ENCODE results near the gene CORO6.

CORO6 gene

GRCh38 chr17:29575511-29576213 lies 47.0 kb downstream of the CORO6 start:
- no peak for DNase-seq

DNA sequence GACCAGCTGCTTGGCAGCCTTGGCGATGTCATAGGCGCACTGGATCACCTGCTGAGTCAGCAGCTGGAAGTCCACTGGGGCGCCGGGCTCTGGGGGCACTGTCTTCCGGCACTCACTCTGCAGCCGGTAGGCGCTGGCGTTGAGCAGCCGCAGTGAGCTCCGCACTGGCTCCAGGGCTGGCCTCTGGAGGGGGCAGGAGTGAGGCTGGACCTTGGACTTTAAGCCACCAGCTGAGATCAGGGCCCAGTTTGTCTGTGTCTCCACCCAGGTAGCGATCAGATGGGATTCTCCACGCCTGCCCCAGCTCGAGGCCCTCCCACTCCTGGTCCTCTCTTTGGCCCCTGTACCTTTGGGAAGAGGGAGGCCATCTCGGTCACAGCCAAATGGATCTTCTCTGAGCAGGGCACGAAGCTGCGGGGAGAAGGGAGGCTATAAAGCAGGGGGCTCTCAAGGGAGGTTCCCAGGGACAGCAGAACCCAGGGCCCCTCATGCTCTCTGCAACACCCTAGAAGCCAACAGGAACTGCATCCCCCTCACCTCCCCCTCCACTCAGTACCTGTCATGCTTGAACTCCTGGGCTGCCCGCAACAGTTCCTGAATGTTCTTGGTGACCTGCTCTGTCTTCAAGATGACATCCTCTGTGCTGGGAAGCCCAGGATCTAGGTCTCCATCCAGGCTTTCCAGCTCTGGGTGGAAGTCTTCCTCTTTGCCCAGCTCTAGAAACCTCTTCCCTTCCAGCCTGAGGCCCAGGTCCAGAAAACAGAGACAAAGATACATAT lies 47.8 kb downstream of the CORO6 start:
- no peak for DNase-seq

- no peak for DNase-seq
Observed at GRCh38 chr17:29573871-29574731, 48.6 kb downstream of the CORO6 start.

DNA sequence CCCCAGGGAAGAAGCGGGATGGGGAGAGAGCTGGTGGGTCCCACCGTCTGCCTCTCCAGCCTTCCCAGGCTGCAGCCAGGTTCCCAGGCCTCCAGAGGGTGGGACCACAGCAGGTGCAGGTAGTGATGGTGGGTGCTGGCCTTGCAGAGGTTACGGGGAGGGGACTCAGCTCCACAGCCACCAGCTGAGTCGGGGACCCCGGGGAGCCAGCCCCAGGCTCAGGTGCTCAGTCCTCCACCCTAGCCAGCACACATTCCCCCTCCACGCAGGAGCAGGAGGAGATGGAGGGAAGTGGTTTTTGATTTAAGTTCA lies 49.2 kb downstream of the CORO6 start:
- DNase-seq, result no peak

GRCh38 chr17:29572691-29573557 lies 49.8 kb downstream of the CORO6 start:
- DNase-seq, result no peak

GRCh38 chr17:29571883-29572681 lies 50.6 kb downstream of the CORO6 start:
- no peak for DNase-seq

DNA sequence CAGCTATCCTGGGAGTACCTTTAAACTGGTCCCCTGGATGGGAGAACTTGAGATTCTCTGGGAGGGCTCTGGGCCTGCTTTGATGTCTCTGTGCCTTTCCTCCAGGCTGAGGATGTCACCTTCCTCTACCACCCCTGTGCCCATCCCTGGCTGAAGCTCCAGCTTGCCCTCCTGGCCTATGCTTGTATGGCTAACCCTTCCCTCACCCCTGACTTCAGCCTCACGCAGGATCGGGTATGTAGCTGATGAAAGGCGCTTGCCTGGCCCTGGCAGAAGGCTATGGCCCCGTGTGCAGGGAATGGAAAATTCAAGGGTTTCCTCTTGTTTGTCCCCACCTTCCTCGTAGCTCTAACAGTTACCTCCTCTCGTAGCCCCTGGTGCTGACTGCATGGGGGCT lies 51.2 kb downstream of the CORO6 start:
- no peak for DNase-seq

DNA sequence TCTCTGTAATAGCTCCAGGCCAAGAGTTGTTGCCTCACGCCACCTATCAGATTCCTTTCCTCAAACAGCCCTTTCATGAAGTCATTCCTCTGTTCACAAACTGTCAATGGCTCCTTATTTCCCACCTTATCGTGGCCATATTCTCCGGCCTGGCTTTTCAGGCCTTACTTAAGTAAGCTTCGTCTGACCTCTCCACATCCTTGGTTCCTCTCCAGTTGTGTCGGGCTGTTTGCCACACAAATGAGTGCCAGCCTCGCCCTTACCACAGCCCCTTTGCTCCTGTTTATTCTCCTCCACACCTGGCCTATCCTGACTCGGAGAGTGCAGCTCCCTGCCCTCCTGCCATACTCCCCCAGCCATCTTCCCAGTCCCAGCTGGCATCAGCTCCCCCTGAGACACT lies 52.2 kb downstream of the CORO6 start:
- no peak for DNase-seq

DNA sequence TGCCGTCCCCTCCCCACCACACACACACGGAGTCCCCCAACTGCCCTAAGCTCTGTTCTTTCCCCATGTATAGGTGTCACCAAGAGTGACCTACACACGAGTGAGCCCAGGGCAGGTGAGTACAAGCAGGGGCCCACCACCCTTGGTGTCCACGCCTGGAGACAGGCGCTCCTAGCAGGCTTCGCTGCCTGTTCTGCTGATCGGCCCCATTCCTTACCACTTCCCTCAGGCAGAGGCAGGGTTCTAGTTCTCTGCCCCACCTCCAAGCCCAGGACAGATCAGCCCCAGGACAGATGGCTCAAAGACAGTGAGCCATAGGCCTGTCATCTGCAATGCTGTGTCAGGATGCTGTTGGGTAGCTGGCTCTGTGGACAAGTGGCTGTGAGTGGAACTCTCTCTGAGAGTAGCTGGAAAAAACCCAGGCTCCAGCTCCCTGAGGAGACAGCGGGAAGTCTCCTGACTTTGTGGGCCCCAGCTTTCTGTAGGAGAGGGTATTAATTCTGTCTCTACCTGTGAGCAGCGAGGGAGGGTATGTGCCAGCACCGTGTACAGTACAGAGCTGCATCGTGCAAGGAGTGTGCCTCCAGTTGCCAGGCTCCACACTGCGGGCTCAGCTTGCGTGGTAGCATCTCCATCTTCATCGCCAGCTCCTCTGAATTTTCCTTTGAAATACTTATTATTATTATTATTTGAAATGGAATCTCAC lies 53.3 kb downstream of the CORO6 start:
- no peak for DNase-seq

GRCh38 chr17:29568331-29569244 lies 54.1 kb downstream of the CORO6 start, which contains the start of gene TP53I13:
TP53I13 (plus strand) TSS chr17:29568701; CDS start chr17:29568759, 58 bp downstream.
- peak; percentile 83 for DNase-seq

DNA sequence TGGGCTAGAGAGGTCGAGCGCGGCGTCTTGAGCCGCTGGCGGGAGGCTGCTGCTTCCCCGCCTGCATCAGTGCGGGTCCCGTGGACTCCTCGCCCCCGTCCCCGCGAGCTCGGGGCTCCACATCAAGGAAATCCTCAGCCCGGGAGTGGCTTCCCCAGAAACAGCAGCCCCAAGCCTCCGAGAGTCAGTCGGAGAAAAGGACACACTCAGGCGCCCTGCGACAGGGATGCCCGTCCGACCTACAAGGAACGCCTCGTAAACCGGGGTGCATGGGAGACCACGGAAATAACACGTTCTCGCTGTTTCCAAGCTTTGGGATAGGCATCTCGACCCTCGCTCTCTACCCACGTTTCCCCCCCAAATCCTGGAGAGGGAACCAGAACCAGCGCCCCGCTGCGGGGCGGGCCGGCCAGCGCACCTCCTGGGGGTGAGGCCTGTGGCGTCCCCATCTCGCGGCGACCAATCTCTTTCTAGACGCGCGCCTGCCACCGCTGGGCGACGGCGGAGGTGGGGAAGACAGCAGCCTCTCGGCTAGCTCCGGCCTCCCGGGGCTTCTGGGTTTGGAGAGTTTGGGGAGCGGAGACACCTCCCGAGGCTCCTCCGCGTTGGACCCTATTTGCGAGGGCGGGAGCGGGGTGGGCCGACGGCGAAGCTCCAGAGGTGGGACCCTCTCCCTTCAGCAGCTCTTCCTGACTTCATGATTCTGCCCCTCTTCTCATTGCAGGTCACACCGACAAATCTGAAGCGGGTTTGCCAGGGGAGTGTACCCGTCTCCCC lies 55.0 kb downstream of the CORO6 start:
- no peak for DNase-seq

DNA sequence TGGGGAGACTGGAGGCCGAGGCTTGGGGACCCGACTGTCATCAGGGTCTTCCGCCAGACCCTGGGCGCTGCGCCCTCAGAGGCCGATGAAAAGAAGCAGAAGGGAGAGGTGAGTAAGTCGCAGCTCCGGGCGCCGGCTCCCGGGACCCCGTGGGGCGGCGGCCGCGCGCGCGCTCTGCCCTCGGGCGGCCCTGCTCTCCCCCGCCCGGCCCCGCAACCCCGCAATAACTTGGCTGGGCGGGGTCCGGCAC lies 55.5 kb downstream of the CORO6 start:
- no peak for DNase-seq

GRCh38 chr17:29566473-29567303 lies 56.0 kb downstream of the CORO6 start, which contains the start of gene ABHD15:
ABHD15 (minus strand) TSS chr17:29567037; CDS start chr17:29566966, 71 bp downstream.
- peak; percentile 27 for DNase-seq

GRCh38 chr17:29565643-29566472 lies 56.9 kb downstream of the CORO6 start:
- DNase-seq, result no peak
